Measurements from ENCODE around the gene ACAN.

DNA sequence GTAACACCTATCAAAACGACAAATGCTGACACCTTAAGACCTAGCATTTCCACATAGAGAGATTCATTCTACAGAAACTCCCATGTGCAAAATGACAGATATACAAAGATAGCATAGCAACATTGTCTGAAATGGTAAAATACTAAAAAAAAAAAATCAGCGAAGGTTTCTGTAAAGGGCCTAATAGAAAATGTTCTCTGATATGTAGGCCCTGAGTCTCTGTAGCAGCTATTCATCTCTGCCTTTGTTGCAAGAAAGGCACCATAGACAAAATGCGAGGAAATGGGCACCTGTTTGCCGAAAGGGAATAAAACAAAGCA, 110.6 kb downstream of the ACAN start:
- TF ChIP-seq, protein P1, sequence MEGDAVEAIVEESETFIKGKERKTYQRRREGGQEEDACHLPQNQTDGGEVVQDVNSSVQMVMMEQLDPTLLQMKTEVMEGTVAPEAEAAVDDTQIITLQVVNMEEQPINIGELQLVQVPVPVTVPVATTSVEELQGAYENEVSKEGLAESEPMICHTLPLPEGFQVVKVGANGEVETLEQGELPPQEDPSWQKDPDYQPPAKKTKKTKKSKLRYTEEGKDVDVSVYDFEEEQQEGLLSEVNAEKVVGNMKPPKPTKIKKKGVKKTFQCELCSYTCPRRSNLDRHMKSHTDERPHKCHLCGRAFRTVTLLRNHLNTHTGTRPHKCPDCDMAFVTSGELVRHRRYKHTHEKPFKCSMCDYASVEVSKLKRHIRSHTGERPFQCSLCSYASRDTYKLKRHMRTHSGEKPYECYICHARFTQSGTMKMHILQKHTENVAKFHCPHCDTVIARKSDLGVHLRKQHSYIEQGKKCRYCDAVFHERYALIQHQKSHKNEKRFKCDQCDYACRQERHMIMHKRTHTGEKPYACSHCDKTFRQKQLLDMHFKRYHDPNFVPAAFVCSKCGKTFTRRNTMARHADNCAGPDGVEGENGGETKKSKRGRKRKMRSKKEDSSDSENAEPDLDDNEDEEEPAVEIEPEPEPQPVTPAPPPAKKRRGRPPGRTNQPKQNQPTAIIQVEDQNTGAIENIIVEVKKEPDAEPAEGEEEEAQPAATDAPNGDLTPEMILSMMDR (IDR thresholded peaks at IDR 0.05), result no peak
- TF ChIP-seq POLR2A (IDR thresholded peaks at IDR 0.05), result no peak

All from tibial nerve (tissue), 3 donors.